Mesothelial cell of epicardium (in vitro differentiated cells): Measurements from ENCODE around the gene CCL23. TPM values are rescaled to one million over a fixed set of nuclear protein-coding genes. Genes with fewer than 3 reads are reported as not detected.
A peak's percentile ranks its signal among the peaks of the same experiment; 100 is the strongest.
"Not testable (repeated sequence)": the region's sequence is repeated elsewhere in the genome, so short reads cannot be mapped to it uniquely, and the experiment has no call there.

ENCODE experiments used
- DNase-seq, 2 experiments: peaks; one replicate each; pipeline ENCODE4 v3.0.0; 2021; ENCODE audit warnings: low spot score in 2 of 2; ENCODE audit not compliant: unreplicated experiment in 2 of 2
- H3K27ac Mint-ChIP-seq: 2 replicates; pipeline ENCODE4 v1.8.0; 2021; ENCODE audit warnings: mixed read lengths
- H3K27me3 Mint-ChIP-seq: 2 replicates; pipeline ENCODE4 v1.8.0; 2021; ENCODE audit warnings: low read depth, mixed read lengths
- H3K36me3 Mint-ChIP-seq: 2 replicates; pipeline ENCODE4 v1.8.0; 2021; ENCODE audit warnings: mixed read lengths
- H3K4me1 Mint-ChIP-seq: 2 replicates; pipeline ENCODE4 v1.8.0; 2021; ENCODE audit warnings: mixed read lengths
- H3K4me3 Mint-ChIP-seq: 2 replicates; pipeline ENCODE4 v1.8.0; 2021; ENCODE audit warnings: mild to moderate bottlenecking, moderate library complexity, mixed read lengths
- H3K9me3 Mint-ChIP-seq: 2 replicates; pipeline ENCODE4 v1.8.0; 2021; ENCODE audit warnings: mixed read lengths
- CTCF ChIP-seq: fragments of 200-600 bp; sonication (generic); IDR thresholded peaks from one replicate; pipeline ENCODE4 v1.5.0; 2021; ENCODE audit warnings: antibody characterized with exemption; ENCODE audit not compliant: unreplicated experiment
- total RNA-seq: library from RNA; stranded (reverse); gene quantifications from 3 replicates; pipeline ENCODE4 v1.2.1, GENCODE V29; 2021

Gene CCL23
- total RNA-seq, 1 donor from 2014 or later: not detected

DNA sequence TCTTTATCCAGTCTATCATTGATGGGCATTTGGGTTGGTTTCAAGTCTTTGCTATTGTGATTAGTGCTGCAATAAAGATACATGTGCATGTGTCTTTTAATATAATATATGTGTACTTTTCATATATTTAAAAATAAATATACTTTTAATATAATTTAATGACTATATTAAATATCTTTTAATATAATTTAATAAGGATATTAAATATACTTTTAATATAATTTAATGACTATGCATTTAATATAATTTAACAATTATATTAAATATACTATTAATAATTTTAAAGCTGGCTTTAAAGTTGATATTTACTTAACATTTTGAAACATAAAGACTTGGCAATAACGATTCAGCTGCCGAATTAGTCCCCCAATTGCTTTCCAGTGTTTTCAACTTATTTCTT, 1.2 kb downstream of the CCL23 start:
- Mint-ChIP-seq H3K27ac (no peak overlapping the region), H3K27me3 (peaks cover 70% of the 10 kb centered on the region), H3K36me3 (no peaks in the 10 kb centered on the region), H3K4me3 (no peak overlapping the region), H3K9me3 (peaks cover 9% of the 10 kb centered on the region), H3K4me1 (no peaks in the 10 kb centered on the region)
- DNase-seq: no peak
- no peak for TF ChIP-seq CTCF

DNA sequence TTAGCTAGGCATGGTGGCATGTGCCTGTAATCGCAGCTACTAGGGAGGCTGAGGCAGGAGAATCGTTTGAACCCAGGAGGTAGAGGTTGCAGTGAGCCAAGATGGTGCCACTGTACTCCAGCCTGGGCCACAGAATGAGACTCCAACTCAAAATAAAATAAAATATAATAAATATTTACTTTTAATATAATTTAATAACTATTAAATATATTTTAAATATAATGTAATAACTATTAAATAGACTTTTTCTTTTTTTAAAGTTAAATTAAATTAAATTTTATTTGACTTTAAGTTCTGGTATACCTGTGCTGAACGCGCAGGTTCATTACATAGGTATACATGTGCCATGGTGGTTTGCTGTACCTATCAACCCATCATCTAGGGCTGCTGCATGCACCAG, 1.9 kb downstream of the CCL23 start:
- H3K36me3 Mint-ChIP-seq, H3K4me1 Mint-ChIP-seq, H3K4me3 Mint-ChIP-seq, H3K27ac Mint-ChIP-seq, DNase-seq: not testable (repeated sequence)
- H3K9me3 Mint-ChIP-seq: peaks cover 15% of the 10 kb centered on the region
- peaks cover 65% of the 10 kb centered on the region for H3K27me3 Mint-ChIP-seq

DNA sequence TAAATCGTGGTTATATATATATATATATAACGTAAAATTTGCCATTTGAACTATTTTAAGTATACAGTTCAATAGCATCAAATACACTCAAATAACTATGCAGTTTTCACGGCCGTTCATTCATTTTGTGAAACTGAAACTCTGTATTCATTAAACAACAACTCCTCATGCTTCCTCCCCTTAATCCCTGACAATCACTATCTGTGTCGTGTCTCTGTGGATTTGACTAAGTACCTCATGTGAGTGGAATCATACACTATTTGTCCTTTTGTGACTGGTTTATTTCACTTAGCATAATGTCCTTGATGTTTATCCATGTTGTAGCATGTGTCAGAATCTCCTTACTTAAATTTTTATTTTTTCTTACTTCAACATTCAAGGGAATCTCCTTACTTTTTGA, 2.8 kb downstream of the CCL23 start:
- Mint-ChIP-seq H3K4me1 (no peaks in the 10 kb centered on the region), H3K27me3 (peaks cover 56% of the 10 kb centered on the region), H3K4me3 (no peak overlapping the region), H3K9me3 (peaks cover 23% of the 10 kb centered on the region), H3K36me3 (no peaks in the 10 kb centered on the region), H3K27ac (no peak overlapping the region)
- DNase-seq: no peak
- TF ChIP-seq CTCF: no peak

DNA sequence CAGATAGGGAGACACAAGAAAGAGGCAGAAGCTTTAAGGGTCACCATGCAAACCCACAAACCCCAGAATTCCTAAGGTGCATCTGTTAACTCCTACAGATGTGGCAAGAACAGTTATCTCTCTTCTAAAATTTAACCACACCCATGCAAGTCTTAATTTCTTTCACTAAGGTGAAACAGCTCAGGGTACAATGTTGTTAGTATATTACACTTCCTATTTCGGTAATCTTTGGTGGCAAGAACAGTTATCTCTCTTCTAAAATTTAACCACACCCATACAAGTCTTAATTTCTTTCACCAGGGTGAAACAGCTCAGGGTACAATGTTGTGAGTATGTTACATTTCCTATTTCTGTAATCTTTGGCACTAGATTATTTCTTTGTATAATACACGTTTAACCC, 6.6 kb downstream of the CCL23 start:
- TF ChIP-seq CTCF: no peak
- no peak overlapping the region for H3K27ac Mint-ChIP-seq
- H3K4me1 Mint-ChIP-seq: no peaks in the 10 kb centered on the region
- peaks cover 28% of the 10 kb centered on the region for H3K27me3 Mint-ChIP-seq
- H3K4me3 Mint-ChIP-seq: no peak overlapping the region
- no peak for DNase-seq
- peaks cover 30% of the 10 kb centered on the region for H3K9me3 Mint-ChIP-seq
- no peaks in the 10 kb centered on the region for H3K36me3 Mint-ChIP-seq

DNA sequence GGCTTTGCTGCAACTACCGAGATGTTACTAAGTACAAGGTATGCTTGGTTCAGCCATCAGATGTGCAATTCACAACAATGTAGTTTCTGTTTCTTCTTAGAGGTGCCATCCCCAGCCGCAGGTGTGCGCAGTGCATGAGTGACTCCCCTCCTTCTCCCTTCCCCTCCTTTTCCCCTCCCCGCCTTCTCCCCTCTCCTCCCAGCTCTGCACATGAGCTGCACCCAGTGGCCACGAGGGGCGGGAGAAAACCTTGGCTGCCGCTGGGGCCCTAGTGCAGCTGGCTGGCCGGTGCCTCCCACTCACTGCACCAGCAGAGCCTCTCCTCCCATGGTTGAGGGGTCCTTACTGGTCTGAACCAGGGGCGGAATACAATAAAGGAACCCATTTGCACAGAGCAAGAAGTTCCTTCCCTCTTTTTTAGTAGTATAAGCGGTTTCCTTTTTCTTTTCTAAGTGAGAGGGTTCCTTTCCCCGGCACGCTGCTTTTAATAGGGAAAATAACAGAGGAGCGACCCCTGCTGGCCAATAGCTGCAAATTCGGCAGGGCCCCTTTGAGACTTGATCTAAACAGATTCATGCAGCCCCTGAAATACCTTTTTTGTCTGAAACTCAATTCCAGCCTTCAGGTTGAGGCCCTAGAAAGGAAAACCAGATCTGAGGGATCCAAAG, 8.6 kb downstream of the CCL23 start:
- no peaks in the 10 kb centered on the region for H3K36me3 Mint-ChIP-seq
- H3K4me3 Mint-ChIP-seq: no peak overlapping the region
- H3K27ac Mint-ChIP-seq: no peak overlapping the region
- peaks cover 30% of the 10 kb centered on the region for H3K9me3 Mint-ChIP-seq
- H3K4me1 Mint-ChIP-seq: no peaks in the 10 kb centered on the region
- peak; percentile 35 for TF ChIP-seq CTCF
- H3K27me3 Mint-ChIP-seq: peaks cover 23% of the 10 kb centered on the region
- peak in 1 of 2 experiments; percentile 24 for DNase-seq

DNA sequence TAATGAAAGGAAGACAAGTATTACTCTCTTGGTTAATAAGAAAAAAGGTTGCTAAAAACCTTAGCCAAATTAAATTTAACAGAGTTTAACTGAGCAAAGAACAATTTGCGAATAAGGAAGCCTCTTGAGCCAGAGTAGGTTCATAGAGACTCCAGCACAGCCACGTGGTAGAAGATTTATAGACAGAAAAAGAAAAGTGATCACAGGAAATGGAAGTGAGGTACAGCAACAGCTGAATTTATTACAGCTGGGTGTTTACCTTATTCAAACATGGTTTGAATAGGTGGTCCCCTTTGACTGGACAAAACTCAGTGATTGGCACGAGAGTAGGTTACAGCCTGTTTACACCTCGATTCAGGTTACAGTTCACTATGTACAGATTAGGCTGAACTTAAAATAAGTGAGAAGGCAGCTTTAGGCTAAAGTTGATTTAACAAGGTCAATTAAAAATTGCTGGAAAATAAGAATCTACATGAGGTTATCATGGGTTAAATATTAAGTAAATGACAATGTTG, 13.1 kb downstream of the CCL23 start:
- H3K9me3 Mint-ChIP-seq: peaks cover 7% of the 10 kb centered on the region
- H3K4me3 Mint-ChIP-seq: no peak overlapping the region
- peaks cover 6% of the 10 kb centered on the region for H3K27me3 Mint-ChIP-seq
- H3K36me3 Mint-ChIP-seq: no peaks in the 10 kb centered on the region
- DNase-seq: no peak
- no peak for TF ChIP-seq CTCF
- H3K27ac Mint-ChIP-seq: no peak overlapping the region
- H3K4me1 Mint-ChIP-seq: no peaks in the 10 kb centered on the region
